ENCODE measurements around the gene USF3.
"Not testable (repeated sequence)": the region's sequence is repeated elsewhere in the genome, so short reads cannot be mapped to it uniquely, and the experiment has no call there.

The USF3 gene

DNA sequence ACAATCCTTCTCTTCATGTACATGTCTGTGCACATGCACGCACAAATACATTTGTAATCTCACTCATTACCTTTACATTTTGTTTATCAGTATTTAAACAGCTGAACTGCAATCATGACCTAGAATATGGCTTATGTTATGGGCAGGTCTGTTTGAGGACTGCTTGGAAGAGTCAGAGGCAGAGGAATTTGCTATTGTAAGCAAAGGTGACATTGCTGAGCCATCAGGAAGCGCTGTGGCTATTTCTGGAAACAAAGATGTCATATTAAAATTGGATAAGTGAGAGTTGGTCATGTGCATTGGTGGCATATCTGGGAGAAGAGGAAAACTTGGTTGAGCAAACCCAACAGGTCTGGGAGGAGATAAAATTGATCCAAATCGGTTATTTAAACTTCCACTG is 41.6 kb downstream of the USF3 start:
- no peak for DNase-seq (ENCODE audit: low read depth in 3 of 3)

DNA sequence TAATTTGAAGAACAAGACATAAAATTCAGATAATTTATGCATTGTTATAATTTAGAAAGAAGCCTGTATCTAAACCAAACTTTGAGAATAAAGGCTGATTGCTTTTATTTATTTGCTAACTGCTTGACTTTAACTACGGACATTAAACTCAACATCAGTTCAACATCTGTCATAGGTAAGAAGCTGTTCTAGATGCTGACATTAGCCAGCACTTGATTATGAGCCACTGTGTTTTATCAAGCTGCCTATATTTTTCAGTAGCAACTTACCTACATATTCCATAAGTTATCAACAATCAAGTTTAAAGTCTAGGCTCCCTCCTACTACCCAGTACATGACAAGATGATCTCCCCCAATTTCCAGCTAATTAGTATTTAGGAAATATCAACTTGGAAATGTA is 42.1 kb downstream of the USF3 start:
- DNase-seq (ENCODE audit: low read depth in 3 of 3): no peak

DNA sequence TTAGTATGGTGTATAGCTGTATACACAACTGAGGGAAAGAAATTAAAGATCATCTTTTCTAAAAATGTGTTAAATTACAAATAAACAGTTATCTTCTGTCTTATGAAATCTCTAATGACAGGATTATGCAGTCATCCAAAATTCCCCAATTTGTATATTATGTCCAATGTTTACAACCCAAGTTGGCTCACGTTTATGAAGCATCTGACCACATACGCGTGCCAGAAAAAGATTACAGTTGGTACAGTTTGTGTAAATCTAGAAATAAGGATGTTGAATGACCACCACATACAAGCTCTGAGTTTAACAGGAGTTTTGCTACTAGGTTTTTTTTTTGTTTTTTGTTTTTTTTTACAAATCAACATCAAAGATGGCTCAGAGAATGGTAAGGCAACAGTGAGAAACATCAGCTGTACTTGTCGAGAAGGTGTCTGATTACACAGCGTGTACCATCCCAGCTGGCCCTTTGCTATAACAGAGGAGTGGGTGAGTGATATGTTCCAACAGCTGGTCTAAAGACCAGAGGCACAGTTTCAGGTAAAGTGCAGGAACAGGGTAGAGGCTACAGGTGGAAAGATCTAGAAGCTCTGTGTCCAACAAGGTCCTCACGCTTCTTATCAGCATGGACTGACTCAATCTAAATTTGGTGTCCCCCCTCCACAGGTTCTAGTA is 47.1 kb downstream of the USF3 start:
- DNase-seq (ENCODE audit: low read depth in 3 of 3): no peak

DNA sequence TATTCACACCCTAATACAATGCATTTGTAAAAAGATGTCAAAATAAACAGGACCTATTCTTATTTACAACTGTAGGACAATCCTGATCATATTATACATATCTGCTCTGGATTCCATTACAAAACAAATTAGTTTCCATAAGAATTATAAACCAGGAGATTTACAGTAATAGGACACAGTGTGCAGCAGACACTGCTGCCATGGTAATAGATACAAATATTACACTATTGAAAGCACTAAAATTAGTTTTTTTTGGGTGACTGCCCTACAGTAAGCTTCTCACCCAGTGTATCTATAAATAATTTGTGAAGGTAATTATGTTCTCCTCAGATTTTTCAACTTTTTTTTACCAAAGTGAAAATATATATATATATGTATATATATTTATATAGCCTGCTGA is 47.9 kb downstream of the USF3 start:
- DNase-seq (ENCODE audit: low read depth in 3 of 3): no peak

DNA sequence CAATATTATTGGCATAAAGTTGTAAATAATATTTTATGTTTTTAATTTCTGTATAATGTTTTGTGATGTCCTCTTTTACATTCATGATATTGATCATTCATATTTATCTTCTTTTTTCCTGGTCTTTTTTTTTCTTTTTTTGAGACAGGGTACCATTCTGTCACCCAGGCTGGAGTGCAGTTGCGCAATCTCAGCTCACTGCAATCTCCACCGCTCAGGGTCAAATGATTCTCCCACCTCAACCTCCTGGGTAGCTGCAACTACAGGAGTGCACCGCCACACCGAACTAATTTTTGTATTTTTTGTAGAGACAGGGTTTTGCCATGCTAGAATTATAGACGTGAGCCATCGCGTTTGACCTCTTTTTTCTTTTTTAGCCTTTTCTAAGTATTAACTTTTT is 52.9 kb downstream of the USF3 start:
- no peak for DNase-seq (ENCODE audit: low read depth in 3 of 3)

DNA sequence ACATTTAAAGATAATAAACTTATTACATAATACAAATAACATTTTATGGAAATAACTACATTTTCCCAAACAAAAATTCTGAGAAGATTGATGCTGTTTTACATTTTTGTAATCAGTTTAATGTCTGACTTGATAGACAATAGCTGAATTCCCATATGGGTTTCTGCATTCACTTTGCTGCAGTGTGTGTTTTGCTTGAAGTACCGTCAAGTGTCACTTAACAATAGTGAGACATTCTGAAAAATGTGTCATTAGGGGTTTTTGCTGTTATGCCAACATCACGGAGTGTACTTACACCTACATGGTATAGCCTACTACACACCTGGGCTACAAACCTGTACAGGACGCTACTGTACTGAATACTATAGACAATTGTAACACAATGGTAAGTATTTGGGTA is 57.5 kb downstream of the USF3 start:
- DNase-seq (ENCODE audit: low read depth in 3 of 3): no peak

DNA sequence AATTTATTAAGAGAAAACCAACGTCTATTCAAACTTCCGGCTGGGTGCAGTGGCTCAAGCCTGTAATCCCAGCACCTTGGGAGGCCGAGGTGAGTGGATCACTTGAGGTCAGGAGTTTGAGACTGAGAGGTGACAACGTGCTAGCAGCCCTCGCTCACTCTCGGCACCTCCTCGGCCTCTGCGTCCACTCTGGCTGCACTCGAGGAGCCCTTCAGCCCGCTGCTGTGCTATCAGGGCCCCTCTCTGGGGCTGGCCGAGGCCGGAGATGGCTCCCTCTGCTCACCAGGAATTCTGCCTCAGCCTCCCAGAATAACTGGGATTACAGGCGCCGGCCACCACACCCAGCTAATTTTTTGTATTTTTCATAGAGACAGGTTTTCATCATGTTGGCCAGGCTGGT is 58.7 kb downstream of the USF3 start:
- DNase-seq (ENCODE audit: low read depth in 3 of 3): no peak

DNA sequence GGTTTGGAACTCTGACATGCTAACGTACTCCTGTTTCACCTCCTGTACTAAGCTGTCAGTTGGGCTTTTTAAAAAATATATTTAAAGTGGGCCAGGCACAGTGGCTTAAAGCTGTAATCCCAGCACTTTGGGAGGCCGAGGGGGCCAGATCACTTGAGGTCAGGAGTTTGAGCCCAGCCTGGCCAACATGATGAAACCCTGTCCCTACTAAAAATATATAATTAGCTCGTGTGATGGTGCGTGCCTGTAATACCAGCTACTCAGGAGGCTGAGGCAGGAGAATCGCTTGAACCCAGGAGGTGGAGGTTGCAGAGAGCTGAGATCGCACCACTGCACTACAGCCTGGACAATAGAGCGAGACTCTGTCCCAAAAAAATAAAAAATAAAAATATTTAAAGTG is 60.4 kb downstream of the USF3 start:
- DNase-seq (ENCODE audit: low read depth in 3 of 3): not testable (repeated sequence)

DNA sequence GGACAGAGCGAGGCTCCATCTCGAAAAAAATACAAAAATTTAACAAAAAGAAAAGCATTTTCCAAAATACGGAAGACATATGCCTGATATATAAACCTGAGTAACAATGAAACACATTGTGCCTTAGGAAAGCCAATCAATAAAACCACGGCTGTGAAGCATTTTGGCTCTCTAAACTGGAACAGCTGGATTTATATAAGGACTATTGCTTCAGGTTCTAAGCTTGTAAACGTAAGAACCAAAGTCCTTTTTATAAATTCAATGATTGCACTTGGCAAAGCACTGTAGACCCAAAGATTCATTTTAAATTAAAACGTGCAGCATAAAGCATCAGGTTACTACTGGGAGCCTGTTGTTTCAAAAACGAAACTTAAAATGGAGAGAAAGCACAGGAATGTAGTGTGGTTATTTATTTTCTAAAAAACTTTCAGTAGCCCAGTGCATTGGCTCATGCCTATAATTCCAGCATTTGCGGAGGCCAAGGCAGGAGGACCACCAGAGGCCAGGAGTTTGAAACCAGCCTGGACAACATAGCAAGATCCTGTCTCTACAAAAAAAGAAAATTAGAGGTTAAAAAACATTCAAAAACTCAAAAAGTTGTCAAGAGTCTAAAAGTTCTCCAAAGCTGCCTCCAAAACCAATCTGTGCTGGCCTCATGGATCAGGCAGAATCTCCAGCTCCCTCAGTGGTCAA is 61.5 kb downstream of the USF3 start:
- no peak for DNase-seq (ENCODE audit: low read depth in 3 of 3)

DNA sequence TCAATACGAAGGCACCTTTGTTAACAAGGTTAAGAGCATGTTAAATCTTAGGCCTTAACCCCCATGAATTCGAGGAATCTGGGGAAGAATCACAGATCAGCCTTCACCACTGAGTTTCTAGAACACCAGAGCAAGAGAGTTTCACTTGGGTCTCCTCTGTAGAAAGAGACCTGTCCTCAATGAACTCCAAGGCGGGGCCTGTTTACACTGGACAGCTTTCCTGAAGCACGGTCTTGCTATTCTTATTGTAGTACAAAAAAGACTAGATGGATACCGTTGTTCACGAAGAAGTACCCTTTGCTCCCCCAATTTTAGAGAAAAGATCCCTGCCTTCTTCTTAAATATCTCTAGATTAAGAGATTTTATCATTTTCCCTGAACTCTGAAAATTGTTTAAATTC is 64.9 kb downstream of the USF3 start:
- no peak for DNase-seq (ENCODE audit: low read depth in 3 of 3)

DNA sequence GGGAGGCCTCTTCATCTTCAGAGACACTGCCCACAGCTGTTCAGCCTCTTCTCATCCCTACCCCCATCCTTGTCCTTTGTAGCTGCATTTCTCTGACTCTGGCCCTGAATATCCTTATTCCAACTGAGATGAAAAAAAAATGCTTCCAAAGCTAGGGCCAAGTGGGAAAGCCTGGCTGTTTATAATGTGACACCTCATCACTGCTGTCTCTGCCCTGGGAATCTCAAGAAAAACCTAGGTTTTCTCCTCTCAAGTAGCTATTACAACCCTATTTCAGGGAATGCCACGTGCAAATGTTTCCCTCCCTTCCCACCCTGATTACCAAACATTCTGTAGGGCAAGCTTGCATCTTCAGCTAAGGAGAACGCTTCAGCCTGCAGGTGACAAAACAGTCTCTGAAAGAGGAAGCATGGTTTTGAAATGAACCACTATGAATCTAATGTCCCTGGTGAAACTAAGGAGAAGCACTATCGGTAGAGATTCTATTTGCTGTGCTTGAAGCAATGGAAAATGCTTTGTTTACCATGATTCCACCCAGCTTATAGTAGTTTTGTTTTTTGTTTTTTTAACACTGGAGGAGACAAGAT is 65.4 kb downstream of the USF3 start:
- DNase-seq (ENCODE audit: low read depth in 3 of 3): no peak

DNA sequence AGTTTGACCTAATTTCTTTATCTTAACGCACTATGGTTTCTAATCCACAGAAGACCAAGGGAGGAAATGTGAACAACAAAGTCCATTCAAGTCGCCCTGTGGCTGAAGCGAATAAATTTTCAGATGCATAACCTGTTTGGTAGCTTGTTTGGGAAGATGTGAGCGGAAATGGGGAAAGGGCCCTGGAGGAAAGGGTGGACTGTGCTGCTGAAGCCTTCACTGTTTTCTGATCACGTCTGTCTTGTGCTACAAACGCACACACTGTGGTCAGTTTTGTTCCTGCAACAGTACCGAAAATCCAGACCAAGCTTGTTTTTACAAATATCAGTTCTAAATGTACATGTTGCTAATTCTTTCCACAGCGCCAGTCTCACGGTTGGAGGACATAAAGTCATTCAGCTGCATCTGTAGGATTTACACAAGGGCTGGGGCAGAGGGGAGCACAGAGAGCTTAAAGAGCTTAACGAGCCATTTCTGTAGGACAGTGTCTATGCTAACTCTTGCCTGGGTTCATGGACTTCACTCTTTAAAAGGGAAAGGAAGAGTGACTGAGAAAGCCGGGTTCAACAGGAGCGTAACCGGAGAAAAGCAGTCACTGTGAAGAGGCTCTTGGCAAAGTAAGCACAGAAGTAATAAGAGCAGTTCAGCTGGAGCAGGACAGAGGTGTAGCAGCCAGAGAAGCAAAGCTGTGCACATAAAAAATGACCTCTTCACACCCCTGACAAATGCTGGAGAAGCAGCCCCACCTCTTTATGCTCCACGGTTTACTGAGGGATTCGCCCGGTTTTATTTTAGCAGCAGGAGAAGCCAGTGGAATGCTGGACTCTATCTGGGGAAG is 66.6 kb downstream of the USF3 start:
- no peak for DNase-seq (ENCODE audit: low read depth in 3 of 3)

DNA sequence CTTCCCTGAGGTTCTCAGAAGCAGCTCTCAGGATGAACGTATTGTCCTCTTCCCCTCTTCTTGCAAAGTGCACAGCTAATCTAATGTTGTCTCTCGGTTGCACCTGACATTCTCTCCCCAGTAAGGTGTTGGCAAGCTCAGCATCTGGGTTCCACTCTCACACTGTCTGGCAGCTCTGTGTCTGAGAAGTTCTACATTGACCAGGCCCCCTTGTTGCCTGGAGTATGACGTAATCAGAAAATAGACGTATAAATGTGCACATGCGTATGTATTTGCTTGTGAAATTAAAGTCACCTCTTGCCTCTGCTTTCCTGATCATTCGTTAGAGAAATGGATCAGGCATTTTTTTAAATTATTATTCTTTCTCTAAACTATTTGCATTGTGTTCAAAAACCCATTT is 67.7 kb downstream of the USF3 start:
- DNase-seq (ENCODE audit: low read depth in 3 of 3): no peak

DNA sequence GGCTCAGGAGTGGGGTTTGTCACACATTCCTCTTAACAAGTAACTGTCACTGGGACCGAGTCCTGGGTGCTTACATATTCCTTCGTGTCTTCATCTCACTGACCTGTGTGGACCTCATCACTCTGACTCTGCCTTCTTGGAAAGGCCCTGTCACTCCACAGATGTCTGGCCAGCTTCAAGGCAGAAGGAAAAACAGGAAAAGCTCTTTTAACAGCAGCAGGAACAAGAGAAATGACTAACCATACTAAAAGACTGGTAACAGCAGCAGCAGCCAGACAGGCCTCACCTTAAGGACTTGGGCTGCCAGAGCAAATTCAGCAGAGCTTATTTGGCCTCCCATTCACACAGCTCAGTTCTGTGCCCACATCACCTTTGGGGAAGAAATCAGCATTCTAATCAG is 68.1 kb downstream of the USF3 start:
- DNase-seq (ENCODE audit: low read depth in 3 of 3): no peak

DNA sequence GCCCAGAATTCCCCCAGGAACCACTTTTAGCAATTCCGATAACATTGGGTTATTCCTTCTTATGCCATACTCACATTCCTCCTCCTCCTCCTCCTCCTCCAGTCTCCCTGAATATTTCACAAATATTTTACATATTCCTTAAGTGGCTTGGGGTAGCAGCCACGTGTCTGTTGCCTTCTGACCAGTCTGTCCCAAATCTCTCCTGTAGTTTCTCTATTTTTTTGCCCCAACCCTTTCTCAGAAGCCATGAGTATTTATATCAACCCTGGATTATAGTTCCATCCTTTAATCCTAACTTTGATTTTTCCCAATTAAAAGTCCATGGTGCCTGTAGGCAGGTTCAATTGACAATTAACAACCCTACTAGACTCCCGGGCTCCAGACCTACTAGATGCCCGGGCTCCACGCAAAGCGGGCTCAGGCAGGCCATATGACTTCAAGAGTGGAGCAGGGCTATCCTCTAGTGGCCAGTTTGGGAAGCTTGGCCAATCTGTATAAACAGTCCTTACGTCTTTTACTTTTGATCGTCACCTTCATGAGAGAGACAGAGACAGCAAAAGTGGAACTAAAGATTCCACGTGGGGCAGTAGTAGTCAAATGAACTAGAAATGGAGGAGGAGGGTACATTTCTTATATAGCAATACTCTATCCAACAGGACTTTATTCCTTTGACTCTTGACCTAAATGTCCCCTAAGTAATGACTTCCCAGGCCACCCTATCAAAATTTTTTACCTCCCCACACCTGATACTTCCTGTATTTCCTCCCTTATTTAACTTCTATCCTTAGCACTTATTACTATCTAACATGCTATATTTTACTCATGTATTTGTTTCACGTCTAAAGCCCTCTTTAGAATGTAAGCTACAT is 69.7 kb downstream of the USF3 start:
- no peak for DNase-seq (ENCODE audit: low read depth in 3 of 3)

DNA sequence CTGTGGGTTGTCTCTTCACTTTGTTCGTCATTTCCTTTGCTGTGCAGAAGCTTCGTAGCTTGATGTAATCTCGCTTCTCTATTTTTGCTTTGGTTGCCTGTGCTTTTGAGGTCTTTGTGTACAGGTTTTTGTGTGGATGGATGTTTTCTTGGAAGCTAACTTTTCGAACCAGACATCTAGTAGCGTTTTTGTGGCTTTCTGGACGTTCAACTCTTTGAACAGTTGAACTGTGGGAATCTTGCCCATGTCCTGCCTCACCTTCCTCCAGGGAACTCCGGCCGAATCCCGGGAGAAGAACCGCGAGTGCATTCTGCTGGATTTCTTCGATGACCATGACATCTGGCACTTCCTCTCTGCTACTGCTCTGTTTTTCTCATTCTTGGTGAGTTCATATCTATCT is 70.6 kb downstream of the USF3 start:
- DNase-seq (ENCODE audit: low read depth in 3 of 3): no peak

DNA sequence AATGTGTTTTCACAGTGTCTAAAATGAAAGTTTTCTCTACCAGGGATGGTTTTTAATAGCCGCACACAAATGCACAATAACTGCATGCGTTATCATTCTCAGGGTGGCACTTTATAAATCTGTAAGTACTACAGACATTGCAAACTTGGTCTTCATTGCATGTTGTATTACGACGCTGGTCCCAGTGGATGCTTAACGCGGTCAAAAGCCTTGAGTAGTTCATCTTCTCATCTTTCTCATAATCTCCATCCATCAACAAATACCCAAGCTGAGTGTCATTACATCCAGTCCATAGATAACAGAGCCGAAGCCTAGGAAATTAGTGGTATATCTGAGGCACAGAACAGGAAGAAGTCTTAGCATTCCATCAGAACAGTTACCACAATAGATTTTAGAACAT is 72.6 kb downstream of the USF3 start:
- DNase-seq (ENCODE audit: low read depth in 3 of 3): no peak

DNA sequence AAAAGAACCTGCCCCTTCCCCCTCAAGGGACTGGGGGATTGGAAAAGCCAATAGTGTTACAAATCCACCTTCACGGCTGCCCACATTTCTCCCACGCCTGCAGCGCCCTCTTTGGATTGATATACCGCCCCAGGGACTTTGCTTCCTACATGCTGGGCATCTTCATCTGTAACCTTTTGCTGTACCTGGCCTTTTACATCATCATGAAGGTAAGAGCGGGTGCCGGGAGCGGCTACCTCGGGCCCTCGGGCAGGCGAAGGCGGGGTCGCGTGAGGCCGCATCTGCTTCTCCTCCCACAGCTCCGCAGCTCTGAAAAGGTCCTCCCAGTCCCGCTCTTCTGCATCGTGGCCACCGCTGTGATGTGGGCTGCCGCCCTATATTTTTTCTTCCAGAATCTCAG is 73.1 kb downstream of the USF3 start:
- DNase-seq (ENCODE audit: low read depth in 3 of 3): no peak

DNA sequence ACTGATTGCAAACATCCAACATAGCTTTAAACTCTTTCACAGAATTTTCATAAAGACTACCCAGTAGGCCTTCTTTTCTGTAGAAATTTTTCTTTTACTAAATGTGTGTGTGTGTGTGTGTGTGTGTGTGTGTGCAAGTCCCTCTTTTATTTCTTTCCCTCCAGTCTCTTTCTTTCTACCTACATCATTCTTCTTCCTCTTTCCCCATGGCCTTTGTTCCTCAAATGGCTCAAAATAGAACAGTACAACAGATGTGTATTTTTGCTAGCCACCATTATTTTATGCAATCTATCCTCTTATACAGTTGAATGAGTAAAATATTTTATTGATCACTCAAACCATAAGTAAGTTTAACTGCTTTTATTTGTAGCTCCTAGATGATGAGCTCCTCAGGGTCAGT is 76.4 kb downstream of the USF3 start:
- no peak for DNase-seq (ENCODE audit: low read depth in 3 of 3)

DNA sequence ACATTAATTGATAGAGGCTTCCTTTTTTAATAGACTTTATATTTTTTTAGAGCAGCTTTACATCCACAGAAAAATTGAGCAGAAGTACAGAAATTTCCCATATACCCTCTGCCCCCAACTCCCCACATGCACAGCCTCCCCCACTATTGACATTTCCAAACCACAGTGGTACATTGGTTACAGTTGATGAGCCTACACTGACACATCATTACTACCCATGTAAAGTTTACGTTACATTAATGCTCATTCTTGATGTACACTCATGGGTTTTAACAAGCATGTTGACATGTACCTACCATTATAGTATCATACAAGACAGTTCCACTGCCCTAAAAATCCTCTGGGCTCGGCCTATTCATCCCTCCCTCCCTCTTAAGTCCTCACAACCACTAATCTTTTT is 78.7 kb downstream of the USF3 start:
- DNase-seq (ENCODE audit: low read depth in 3 of 3): no peak

DNA sequence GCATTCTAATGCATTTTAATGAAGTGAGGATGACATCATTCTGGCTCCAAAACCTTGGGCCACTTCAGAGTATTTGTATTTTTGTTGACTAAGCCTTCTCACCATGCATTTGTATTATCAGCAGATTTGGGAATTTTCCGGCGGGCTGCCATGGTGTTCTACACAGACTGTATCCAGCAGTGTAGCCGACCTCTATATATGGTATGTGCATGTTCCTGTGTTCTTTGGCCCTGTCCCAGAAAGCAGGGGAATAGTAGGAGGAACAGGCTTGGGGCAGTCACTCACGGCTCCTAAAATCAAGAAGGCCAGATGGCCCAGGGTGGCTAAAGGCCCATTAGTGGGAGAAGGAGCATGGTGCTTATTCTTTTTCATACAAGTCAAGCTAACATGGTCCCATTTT is 80.5 kb downstream of the USF3 start:
- DNase-seq (ENCODE audit: low read depth in 3 of 3): no peak

DNA sequence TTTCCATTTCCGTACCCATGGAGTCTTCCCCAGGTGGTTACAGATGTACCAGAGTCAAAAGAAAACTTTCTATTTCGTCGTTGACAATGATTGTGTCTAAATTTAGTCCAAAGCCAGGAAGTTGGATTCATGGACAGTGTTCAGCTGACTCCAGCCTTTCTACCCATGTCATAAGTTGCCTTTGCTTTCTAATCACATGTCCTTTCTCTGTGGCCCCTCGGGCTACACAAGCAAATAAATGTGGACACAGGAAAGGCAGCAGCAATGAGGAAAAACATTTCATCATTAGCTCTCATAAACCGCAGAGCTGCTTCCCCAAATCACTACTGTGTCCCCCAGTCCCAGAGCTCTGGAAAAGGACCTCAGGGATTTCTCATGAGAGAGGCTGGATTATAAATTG is 82.0 kb downstream of the USF3 start:
- DNase-seq (ENCODE audit: low read depth in 3 of 3): no peak

All from stimulated activated CD4-positive, alpha-beta T cell treated with anti-CD3 and anti-CD28 coated beads, TNF-alpha, amount 100 ng/mL, for 24 hours (primary cell).